22Rv1 (cell line): ENCODE data around the gene SHTN1.

Experiments
- CTCF ChIP-seq: fragments of 450-650 bp; IDR thresholded peaks from 2 replicates; pipeline ENCODE4 v1.5.1; 2017; ENCODE audit warnings: mild to moderate bottlenecking
- ZFX ChIP-seq: fragments of 450-650 bp; IDR thresholded peaks from 2 replicates; pipeline ENCODE4 v1.6.1; 2017; ENCODE audit warnings: antibody characterized with exemption, borderline replicate concordance

DNA sequence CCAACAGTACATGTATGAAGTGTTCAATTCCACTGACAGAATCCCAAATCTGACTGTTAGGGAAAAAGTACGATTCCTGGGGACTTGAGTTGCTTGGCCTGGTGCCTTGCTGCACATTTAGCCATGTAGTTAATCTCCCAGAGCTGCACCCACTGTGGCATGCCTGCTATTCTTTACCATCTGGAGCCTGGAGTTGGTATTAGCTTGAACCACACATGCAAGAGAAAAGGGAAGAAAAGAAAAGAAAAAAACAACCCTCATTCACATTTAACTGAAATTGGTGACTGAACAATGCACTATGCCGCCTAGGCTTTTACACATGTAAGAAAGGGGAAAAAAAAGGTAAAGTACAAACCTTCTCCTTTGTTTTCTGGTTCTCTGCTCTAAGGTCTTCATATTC is 26.1 kb downstream of the SHTN1 start:
- TF ChIP-seq CTCF (no peak), ZFX (no peak)
